DND-41 (cell line): ENCODE results near the gene HLA-DQA1.

Source experiments
- CTCF ChIP-seq: IDR thresholded peaks from 2 replicates; pipeline ENCODE4 v1.5.1; 2012; ENCODE audit warnings: borderline replicate concordance, low read length, moderate library complexity, mild to moderate bottlenecking; ENCODE audit not compliant: poor library complexity, severe bottlenecking; ENCODE audit errors: extremely low read depth
- EZH2 ChIP-seq: IDR thresholded peaks from 3 replicates; pipeline ENCODE4 v1.6.1; 2012; ENCODE audit warnings: borderline replicate concordance, low read depth, mild to moderate bottlenecking, moderate library complexity, low read length, inconsistent platforms; ENCODE audit not compliant: severe bottlenecking

- no peak for TF ChIP-seq EZH2
- no peak for TF ChIP-seq CTCF
Observed at GRCh38 chr6:32609391-32609730, 27.8 kb upstream of the HLA-DQA1 start.
